ENCODE data around the gene SLC66A1. TPM values are rescaled to one million over a fixed set of nuclear protein-coding genes. Genes with fewer than 3 reads are reported as not detected.
"Not testable (repeated sequence)": the region's sequence is repeated elsewhere in the genome, so short reads cannot be mapped to it uniquely, and the experiment has no call there.

SLC66A1 gene
- 10 to 100 TPM; 15.6 to 30.3 (median 24.3) TPM for total RNA-seq

GRCh38 chr1:19311931-19312781 lies at the start of gene SLC66A1, which contains the start of gene AKR7A2:
Gene SLC66A1, plus strand, starts transcription at chr1:19312326. Its CDS starts 5,352 bp downstream, at chr1:19317678.
Gene AKR7A2, minus strand, starts transcription at chr1:19312144. Its CDS starts 20 bp downstream, at chr1:19312124.
- peak within 1 kb of the TSS; percentile 90 to 96 (median 92) for H3K27ac ChIP-seq
- peaks cover 6 to 13% (median 11%) of the 10 kb centered on the region in 4 donors for H3K36me3 ChIP-seq
- ATAC-seq (ENCODE audit: low FRiP score in 2 of 2) (peak; percentile 97 to 98), DNase-seq (peak; percentile 96 to 99)
- no peak for TF ChIP-seq EP300 (IDR thresholded peaks at IDR 0.05)
- peak; percentile 43 to 63 for TF ChIP-seq POLR2AphosphoS5 (IDR thresholded peaks at IDR 0.05)
- TF ChIP-seq CTCF (IDR thresholded peaks at IDR 0.05): peak in 4 of 6 experiments; percentile 49 to 63 (median 58)
- peak in 3 of 4 donors; percentile 71 to 83 (median 72) for TF ChIP-seq POLR2A (IDR thresholded peaks at IDR 0.05)
- H3K9me3 ChIP-seq: no peaks in the 10 kb centered on the region
- H3K4me3 ChIP-seq: peak within 1 kb of the TSS; percentile 89 to 98 (median 98)
- H3K4me1 ChIP-seq: peaks cover 26 to 54% (median 28%) of the 10 kb centered on the region in 4 donors
- WGBS, 2 donors: 0% methylated on average over 22 to 26 of the region's 105 CpGs
- H3K27me3 ChIP-seq: no peaks in the 10 kb centered on the region

- H3K9me3 ChIP-seq: no peaks in the 10 kb centered on the region
- DNase-seq (no peak), ATAC-seq (ENCODE audit: low FRiP score in 2 of 2) (no peak)
- no peak overlapping the region for H3K4me3 ChIP-seq
- no peaks in the 10 kb centered on the region for H3K27me3 ChIP-seq
- peaks cover 18 to 29% (median 24%) of the 10 kb centered on the region in 4 donors for H3K36me3 ChIP-seq
- H3K27ac ChIP-seq: no peak overlapping the region
- 91 to 92% methylated on average over 4 to 5 of the region's 5 CpGs for WGBS, 2 donors
- H3K4me1 ChIP-seq: no peaks in the 10 kb centered on the region
- TF ChIP-seq POLR2A (IDR thresholded peaks at IDR 0.05) (no peak), CTCF (IDR thresholded peaks at IDR 0.05) (no peak), POLR2AphosphoS5 (IDR thresholded peaks at IDR 0.05) (no peak), EP300 (IDR thresholded peaks at IDR 0.05) (no peak)
Measured at GRCh38 chr1:19262744-19263143, 49.4 kb upstream of the SLC66A1 start.

- H3K4me1 ChIP-seq: no peaks in the 10 kb centered on the region
- DNase-seq: no peak
- no peaks in the 10 kb centered on the region for H3K9me3 ChIP-seq
- whole genome bisulfite sequencing, 2 donors: 84 to 85% methylated on average over 9 to 11 of the region's 11 CpGs
- ATAC-seq (ENCODE audit: low FRiP score in 2 of 2): no peak
- no peaks in the 10 kb centered on the region for H3K27me3 ChIP-seq
- H3K36me3 ChIP-seq: no peaks in the 10 kb centered on the region
- TF ChIP-seq CTCF (IDR thresholded peaks at IDR 0.05) (no peak), EP300 (IDR thresholded peaks at IDR 0.05) (no peak), POLR2AphosphoS5 (IDR thresholded peaks at IDR 0.05) (no peak), POLR2A (IDR thresholded peaks at IDR 0.05) (no peak)
- H3K27ac ChIP-seq: no peak overlapping the region
- no peak overlapping the region for H3K4me3 ChIP-seq
Measured at GRCh38 chr1:19268445-19268844, 43.7 kb upstream of the SLC66A1 start.

- not testable (repeated sequence) for ATAC-seq (ENCODE audit: low FRiP score in 2 of 2)
Measured at GRCh38 chr1:19269427-19270342, 42.4 kb upstream of the SLC66A1 start.

GRCh38 chr1:19270343-19270730 lies 41.8 kb upstream of the SLC66A1 start:
- DNase-seq; ATAC-seq (ENCODE audit: low FRiP score in 2 of 2); H3K4me1 ChIP-seq; H3K4me3 ChIP-seq; H3K36me3 ChIP-seq; H3K27ac ChIP-seq; H3K9me3 ChIP-seq; H3K27me3 ChIP-seq: not testable (repeated sequence)
- no CpG with 5 or more reads among the region's 6 CpGs for WGBS, 2 donors

More at GRCh38 chr1:19269427-19270342, 42.4 kb upstream of the SLC66A1 start:
- H3K4me1 ChIP-seq, H3K27me3 ChIP-seq, H3K4me3 ChIP-seq, H3K36me3 ChIP-seq, H3K27ac ChIP-seq, DNase-seq, H3K9me3 ChIP-seq: not testable (repeated sequence)
- WGBS, 2 donors: 68 to 81% methylated on average over 7 to 8 of the region's 9 CpGs
